Measurements from ENCODE around the gene TBX18.

DNA sequence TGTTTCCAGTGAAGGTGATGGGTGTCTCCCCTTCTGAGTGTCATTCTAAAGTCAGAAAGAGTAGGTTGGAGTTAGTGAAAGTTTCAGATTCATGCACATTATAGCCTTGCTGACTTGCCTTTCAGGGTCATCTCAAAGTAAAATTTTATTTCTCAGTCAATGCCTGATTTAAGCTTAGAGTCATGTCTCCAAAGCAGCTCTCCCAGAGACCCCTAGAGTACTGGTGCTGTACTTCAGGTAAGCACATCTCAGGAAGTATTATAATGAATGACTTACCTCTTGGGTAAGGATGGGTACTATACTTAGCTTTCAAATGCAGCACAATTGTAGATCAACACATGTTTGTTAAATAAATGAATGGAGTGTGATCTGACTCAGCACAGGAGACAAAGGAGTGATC lies 116.0 kb downstream of the TBX18 start:
- no peak for TF ChIP-seq POLR2A (IDR thresholded peaks at IDR 0.05; ENCODE audit: low read depth, low read length)
- TF ChIP-seq POLR2AphosphoS5 (IDR thresholded peaks at IDR 0.05; ENCODE audit: low read depth, low read length), result no peak
